Stomach (tissue), 4 donors: ENCODE data around the gene COL4A1.

Experiments
- CTCF ChIP-seq, 7 experiments: fragments of 450-650 bp in 4 of 7; fragments of 200-600 bp in 3 of 7; sonication (generic) in 3 of 7; IDR thresholded peaks; one replicate each; pipeline ENCODE4 v1.5.1; 2016 to 2019; ENCODE audit warnings: antibody characterized with exemption in 7 of 7, control low read depth in 2 of 7, mild to moderate bottlenecking in 1 of 7
- EP300 ChIP-seq: sonication (generic); formaldehyde crosslinking; IDR thresholded peaks from one replicate; pipeline ENCODE4 v1.6.1; 2017; ENCODE audit warnings: antibody characterized with exemption
- POLR2A ChIP-seq, 4 donors: fragments of 450-650 bp; IDR thresholded peaks; one replicate each; pipeline ENCODE4 v1.6.1; 2016; ENCODE audit warnings: antibody characterized with exemption in 4 of 4, control low read depth in 2 of 4, mild to moderate bottlenecking in 1 of 4, moderate library complexity in 1 of 4
- POLR2AphosphoS5 ChIP-seq, 3 donors: sonication (generic); formaldehyde crosslinking; IDR thresholded peaks; one replicate each; pipeline ENCODE4 v1.6.1; 2016; ENCODE audit warnings: antibody characterized with exemption in 3 of 3

GRCh38 chr13:110182461-110182860 lies 124.5 kb downstream of the COL4A1 start:
- TF ChIP-seq CTCF (IDR thresholded peaks at IDR 0.05) (no peak), POLR2AphosphoS5 (IDR thresholded peaks at IDR 0.05) (no peak), POLR2A (IDR thresholded peaks at IDR 0.05) (no peak), EP300 (no peak)
